ENCODE data around the gene HYAL2.

The HYAL2 gene

GRCh38 chr3:50320853-50321335, 1.7 kb downstream of the HYAL2 start (continued):
- TF ChIP-seq ZBTB26 (tag by site-specific recombination; optimal IDR thresholded peaks at IDR 0.05) (peak; percentile 72), ZNF350 (tag by site-specific recombination; IDR thresholded peaks at IDR 0.05) (no peak), ZNF10 (tag by site-specific recombination; IDR thresholded peaks at IDR 0.05) (no peak), EGR2 (tag by site-specific recombination; IDR thresholded peaks at IDR 0.05; ENCODE audit: low read depth) (no peak; the same call in 1 of the 2 replicates), KLF1 (tag by site-specific recombination; IDR thresholded peaks at IDR 0.05) (no peak), KLF10 (tag by site-specific recombination; IDR thresholded peaks at IDR 0.05) (0 out of 2 replicates have a peak, but pooled peaks have one; percentile 69), ZNF18 (tag by site-specific recombination; IDR thresholded peaks at IDR 0.05) (no peak), ZXDB (tag by site-specific recombination; IDR thresholded peaks at IDR 0.05) (peak; percentile 8; the same call in 1 of the 2 replicates), ZNF629 (tag by site-specific recombination; IDR thresholded peaks at IDR 0.05) (no peak), BCL11A (tag by site-specific recombination; IDR thresholded peaks at IDR 0.05; ENCODE audit: low read depth) (no peak), HIC1 (tag by site-specific recombination; IDR thresholded peaks at IDR 0.05) (no peak), PRDM2 (tag by site-specific recombination; IDR thresholded peaks at IDR 0.05; ENCODE audit: borderline replicate concordance) (no peak), ZNF701 (tag by site-specific recombination; IDR thresholded peaks at IDR 0.05) (no peak)

- no peak overlapping the region for H3K27ac ChIP-seq (ENCODE audit: extremely low read depth, low read depth, low read length)
- POLR2A ChIA-PET = interaction anchor here (1.4 to 3.6 kb wide), 3 partner anchors 11 to 28 kb away, joined by 3 to 17 read pairs (median 12); partner anchors contain the start of gene IFRD2
- CTCF ChIA-PET = interaction anchor here (1.0 kb wide), 1 partner anchor 14 kb away, joined by 3 read pairs; no protein-coding TSS in a partner anchor
- peaks cover 7% of the 10 kb centered on the region; the same call in 1 of the 2 replicates for H3K4me1 ChIP-seq (ENCODE audit: control insufficient read depth, insufficient read depth, low read length)
- peaks cover 0 to 53% of the 10 kb centered on the region in 2 experiments; a peak in 1 of 3 replicates for H3K36me3 ChIP-seq (ENCODE audit: control insufficient read depth in 2 of 2, insufficient read depth in 1 of 2, low read length in 2 of 2)
- no peaks in the 10 kb centered on the region for H3K9me3 ChIP-seq (ENCODE audit: control insufficient read depth, insufficient read depth, low read depth, low read length)
- H3K4me3 ChIP-seq (ENCODE audit: low read depth, low read length) = peak overlapping the region; percentile 62
- TF ChIP-seq OVOL3 (tag by site-specific recombination; IDR thresholded peaks at IDR 0.05) = no peak
- TF ChIP-seq, protein P1, sequence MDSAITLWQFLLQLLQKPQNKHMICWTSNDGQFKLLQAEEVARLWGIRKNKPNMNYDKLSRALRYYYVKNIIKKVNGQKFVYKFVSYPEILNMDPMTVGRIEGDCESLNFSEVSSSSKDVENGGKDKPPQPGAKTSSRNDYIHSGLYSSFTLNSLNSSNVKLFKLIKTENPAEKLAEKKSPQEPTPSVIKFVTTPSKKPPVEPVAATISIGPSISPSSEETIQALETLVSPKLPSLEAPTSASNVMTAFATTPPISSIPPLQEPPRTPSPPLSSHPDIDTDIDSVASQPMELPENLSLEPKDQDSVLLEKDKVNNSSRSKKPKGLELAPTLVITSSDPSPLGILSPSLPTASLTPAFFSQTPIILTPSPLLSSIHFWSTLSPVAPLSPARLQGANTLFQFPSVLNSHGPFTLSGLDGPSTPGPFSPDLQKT (IDR thresholded peaks at IDR 0.05; ENCODE audit: borderline replicate concordance, low read depth, low read length) = no peak
- no peak for TF ChIP-seq ZNF184 (tag by site-specific recombination; IDR thresholded peaks at IDR 0.05)
- TF ChIP-seq SCRT2 (tag by site-specific recombination; IDR thresholded peaks at IDR 0.05) = no peak
- no peak for TF ChIP-seq PBX3 (CRISPR knock-in tag; IDR thresholded peaks at IDR 0.05)
- TF ChIP-seq ZNF776 (tag by site-specific recombination; IDR thresholded peaks at IDR 0.05; ENCODE audit: borderline replicate concordance) = no peak
- TF ChIP-seq OSR2 (tag by site-specific recombination; IDR thresholded peaks at IDR 0.05) = no peak
- TF ChIP-seq ZNF202 (tag by site-specific recombination; IDR thresholded peaks at IDR 0.05; ENCODE audit: borderline replicate concordance) = no peak
- no peak for TF ChIP-seq SP3 (tag by site-specific recombination; IDR thresholded peaks at IDR 0.05)
These were observed 2.5 kb downstream of the HYAL2 start for GRCh38 chr3:50319894-50320625.
